DND-41 (cell line): Measurements from ENCODE around the gene RABL2A.
A peak's percentile ranks its signal among the peaks of the same experiment; 100 is the strongest.
"Not testable (repeated sequence)": the region's sequence is repeated elsewhere in the genome, so short reads cannot be mapped to it uniquely, and the experiment has no call there.

ENCODE experiments used
- ATAC-seq: fragments of 200-7000 bp; cut with Tn5 transposase; 3 replicates; pipeline ENCODE4 v1.9.1; 2021; ENCODE audit warnings: low read depth; ENCODE audit not compliant: insufficient read depth
- DNase-seq: peaks from one replicate; pipeline ENCODE4 v3.0.0-alpha.2; 2020
- H2AFZ ChIP-seq: 2 replicates; pipeline ENCODE4 v1.6.0; 2012; ENCODE audit warnings: low read depth, low read length
- H3K27ac ChIP-seq: 2 replicates; pipeline ENCODE4 v1.5.1; 2012; ENCODE audit warnings: low read length, inconsistent platforms
- H3K27me3 ChIP-seq: fragments of 200-600 bp; sonication (generic); 2 replicates; pipeline ENCODE4 v1.6.0; 2012; ENCODE audit warnings: low read length, mild to moderate bottlenecking, inconsistent platforms; ENCODE audit not compliant: insufficient read depth, poor library complexity
- H3K36me3 ChIP-seq: 2 replicates; pipeline ENCODE4 v1.5.1; 2012; ENCODE audit warnings: low read length, inconsistent platforms; ENCODE audit not compliant: insufficient read depth
- H3K4me1 ChIP-seq: 2 replicates; pipeline ENCODE4 v1.5.1; 2012; ENCODE audit warnings: mild to moderate bottlenecking, low read length; ENCODE audit not compliant: insufficient read depth
- H3K4me2 ChIP-seq: 2 replicates; pipeline ENCODE4 v1.6.0; 2012; ENCODE audit warnings: mild to moderate bottlenecking, moderate library complexity, low read length, inconsistent platforms; ENCODE audit not compliant: insufficient read depth
- H3K4me3 ChIP-seq, 2 experiments: fragments of 200-600 bp in 1 of 2; shearing (Covaris generic) in 1 of 2; 2 replicates each; pipeline ENCODE4 v1.5.1; 2012 to 2016; ENCODE audit warnings: inconsistent platforms in 2 of 2, low read length in 2 of 2, mild to moderate bottlenecking in 2 of 2, low read depth in 1 of 2, moderate library complexity in 1 of 2
- H3K79me2 ChIP-seq: 2 replicates; pipeline ENCODE4 v1.6.0; 2012; ENCODE audit warnings: low read length, inconsistent platforms; ENCODE audit not compliant: insufficient read depth
- H3K9ac ChIP-seq: 2 replicates; pipeline ENCODE4 v1.6.0; 2012; ENCODE audit warnings: low read depth, mild to moderate bottlenecking, inconsistent platforms, low read length, moderate library complexity
- H3K9me3 ChIP-seq: 2 replicates; pipeline ENCODE4 v1.5.1; 2012; ENCODE audit warnings: low read length, moderate library complexity, mild to moderate bottlenecking, inconsistent platforms; ENCODE audit not compliant: insufficient read depth, severe bottlenecking
- H4K20me1 ChIP-seq: 2 replicates; pipeline ENCODE4 v1.6.0; 2012; ENCODE audit warnings: low read length; ENCODE audit not compliant: insufficient read depth
- TF ChIP-seq, protein P1 (sequence below): IDR thresholded peaks from 2 replicates; pipeline ENCODE4 v1.5.1; 2012; ENCODE audit warnings: borderline replicate concordance, low read length, moderate library complexity, mild to moderate bottlenecking; ENCODE audit not compliant: poor library complexity, severe bottlenecking; ENCODE audit errors: extremely low read depth

RABL2A gene

DNA sequence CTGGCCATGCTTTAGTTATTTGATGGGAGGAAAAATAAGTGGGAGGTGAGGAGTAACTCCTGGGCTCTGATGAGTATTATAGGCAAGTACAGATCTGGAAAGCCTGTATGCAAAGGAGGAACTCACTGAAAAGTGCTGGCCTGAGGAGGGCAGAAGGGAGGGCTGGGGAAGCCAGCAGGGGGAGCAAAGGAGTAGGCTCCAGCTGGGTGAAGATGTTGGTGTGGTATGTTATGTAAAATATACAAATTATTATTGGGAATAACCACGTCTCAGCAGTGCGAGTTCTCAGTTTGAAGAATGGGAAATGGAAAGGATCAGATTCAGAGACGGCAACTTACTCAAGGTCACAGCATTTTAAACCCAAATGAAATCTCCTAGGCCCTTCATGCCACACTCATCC lies 39.9 kb upstream of the RABL2A start:
- DNase-seq: peak; percentile 75
- TF ChIP-seq, protein P1, sequence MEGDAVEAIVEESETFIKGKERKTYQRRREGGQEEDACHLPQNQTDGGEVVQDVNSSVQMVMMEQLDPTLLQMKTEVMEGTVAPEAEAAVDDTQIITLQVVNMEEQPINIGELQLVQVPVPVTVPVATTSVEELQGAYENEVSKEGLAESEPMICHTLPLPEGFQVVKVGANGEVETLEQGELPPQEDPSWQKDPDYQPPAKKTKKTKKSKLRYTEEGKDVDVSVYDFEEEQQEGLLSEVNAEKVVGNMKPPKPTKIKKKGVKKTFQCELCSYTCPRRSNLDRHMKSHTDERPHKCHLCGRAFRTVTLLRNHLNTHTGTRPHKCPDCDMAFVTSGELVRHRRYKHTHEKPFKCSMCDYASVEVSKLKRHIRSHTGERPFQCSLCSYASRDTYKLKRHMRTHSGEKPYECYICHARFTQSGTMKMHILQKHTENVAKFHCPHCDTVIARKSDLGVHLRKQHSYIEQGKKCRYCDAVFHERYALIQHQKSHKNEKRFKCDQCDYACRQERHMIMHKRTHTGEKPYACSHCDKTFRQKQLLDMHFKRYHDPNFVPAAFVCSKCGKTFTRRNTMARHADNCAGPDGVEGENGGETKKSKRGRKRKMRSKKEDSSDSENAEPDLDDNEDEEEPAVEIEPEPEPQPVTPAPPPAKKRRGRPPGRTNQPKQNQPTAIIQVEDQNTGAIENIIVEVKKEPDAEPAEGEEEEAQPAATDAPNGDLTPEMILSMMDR: peak; percentile 50
- not testable (repeated sequence) for H3K36me3 ChIP-seq, ATAC-seq, H2AFZ ChIP-seq, H4K20me1 ChIP-seq, H3K27ac ChIP-seq, H3K27me3 ChIP-seq, H3K4me3 ChIP-seq, H3K9me3 ChIP-seq, H3K9ac ChIP-seq, H3K4me2 ChIP-seq
- peaks cover 28% of the 10 kb centered on the region for H3K4me1 ChIP-seq
- peaks cover 12% of the 10 kb centered on the region for H3K79me2 ChIP-seq

DNA sequence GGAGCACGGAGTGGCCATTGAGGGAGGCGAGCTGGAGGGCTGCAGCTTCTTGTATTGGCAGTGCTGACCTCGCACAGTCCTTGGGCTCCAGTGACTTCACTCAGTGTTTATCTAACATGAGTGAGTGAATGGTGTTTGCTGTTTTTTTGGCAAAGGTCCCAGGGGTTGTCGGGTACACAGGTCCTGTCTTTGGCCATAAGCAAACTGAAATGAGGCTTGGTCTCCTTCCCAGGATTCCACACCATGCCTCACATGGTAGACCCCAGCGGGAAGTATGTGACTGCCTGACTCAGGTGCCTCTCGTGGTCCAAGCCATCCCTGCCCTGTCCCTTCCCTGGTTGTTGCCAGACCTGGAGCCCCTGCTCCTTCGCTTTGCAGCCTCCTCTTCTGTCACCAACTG lies 37.5 kb upstream of the RABL2A start:
- H3K4me2 ChIP-seq, H3K4me3 ChIP-seq, H3K9me3 ChIP-seq, H3K36me3 ChIP-seq, H3K27ac ChIP-seq, DNase-seq, ATAC-seq, H4K20me1 ChIP-seq, H3K27me3 ChIP-seq, H3K79me2 ChIP-seq, H3K9ac ChIP-seq, H2AFZ ChIP-seq: not testable (repeated sequence)
- peaks cover 12% of the 10 kb centered on the region for H3K4me1 ChIP-seq

- not testable (repeated sequence) for H3K4me2 ChIP-seq, H3K27ac ChIP-seq, ATAC-seq
These were observed 35.1 kb upstream of the RABL2A start for GRCh38 chr2:113591926-113592325.

DNA sequence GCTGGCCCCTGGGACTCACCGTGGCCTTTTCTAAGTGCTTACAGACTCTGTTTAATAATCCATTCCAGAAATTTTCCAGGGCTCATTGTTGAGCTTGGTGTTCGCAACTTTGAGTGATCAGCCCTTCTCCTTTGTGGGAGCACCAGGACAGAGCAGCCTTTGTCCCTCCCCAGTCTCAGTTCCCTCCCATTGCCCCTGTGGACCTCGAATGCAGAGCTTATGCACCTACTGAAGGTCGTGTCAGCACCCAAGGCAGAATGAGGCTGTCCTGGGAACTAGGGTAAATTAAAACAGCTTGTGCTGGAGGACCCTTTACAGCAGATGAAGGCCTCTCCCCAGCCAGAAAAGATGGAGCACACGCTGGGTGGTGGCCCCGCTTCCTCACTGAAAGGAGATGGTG lies 33.8 kb upstream of the RABL2A start:
- not testable (repeated sequence) for H3K4me2 ChIP-seq, H3K4me3 ChIP-seq, H3K9me3 ChIP-seq, H2AFZ ChIP-seq, H3K36me3 ChIP-seq, H3K4me1 ChIP-seq, H4K20me1 ChIP-seq, H3K27ac ChIP-seq, ATAC-seq, DNase-seq, H3K27me3 ChIP-seq, H3K79me2 ChIP-seq, H3K9ac ChIP-seq

More at GRCh38 chr2:113591926-113592325, 35.1 kb upstream of the RABL2A start:
- not testable (repeated sequence) for H3K9ac ChIP-seq, H3K36me3 ChIP-seq, H4K20me1 ChIP-seq, H3K27me3 ChIP-seq, H3K9me3 ChIP-seq, H3K79me2 ChIP-seq, H2AFZ ChIP-seq, H3K4me1 ChIP-seq, H3K4me3 ChIP-seq
- peak; percentile 24 for DNase-seq

GRCh38 chr2:113595725-113596124 lies 31.3 kb upstream of the RABL2A start:
- not testable (repeated sequence) for H3K27ac ChIP-seq, H3K4me3 ChIP-seq, H2AFZ ChIP-seq, H3K79me2 ChIP-seq, ATAC-seq, H3K9me3 ChIP-seq, H3K36me3 ChIP-seq, DNase-seq, H3K4me2 ChIP-seq, H3K9ac ChIP-seq, H3K27me3 ChIP-seq, H3K4me1 ChIP-seq, H4K20me1 ChIP-seq

- DNase-seq, H3K36me3 ChIP-seq: not testable (repeated sequence)
These were observed 29.9 kb upstream of the RABL2A start for GRCh38 chr2:113597164-113597563.

More at GRCh38 chr2:113597164-113597563, 29.9 kb upstream of the RABL2A start:
- H2AFZ ChIP-seq, H3K4me1 ChIP-seq, H4K20me1 ChIP-seq, ATAC-seq, H3K27ac ChIP-seq, H3K79me2 ChIP-seq, H3K4me2 ChIP-seq, H3K9me3 ChIP-seq, H3K9ac ChIP-seq, H3K4me3 ChIP-seq, H3K27me3 ChIP-seq: not testable (repeated sequence)
